ENCODE data around the gene MUC21. TPM values are rescaled to one million over a fixed set of nuclear protein-coding genes. Genes with fewer than 3 reads are reported as not detected.

Gene MUC21
- total RNA-seq (not detected), polyA plus RNA-seq (under 1 TPM; 0.20 to 0.75 TPM)
- long read RNA-seq, donor 1 = 0 reads
- long read RNA-seq, donor 2, partial matches to known transcripts = 0 of 1 reads
- long read RNA-seq, donor 2, other reads (novel, unspliced or antisense) = 0 of 1 reads

- Histone ChIP-seq H3K36me3 (ENCODE audit: control insufficient read depth in 1 of 2, insufficient read depth in 2 of 2, low read length in 1 of 2) (no peaks in the 10 kb centered on the region), H3K27me3 (ENCODE audit: control insufficient read depth in 1 of 2, insufficient read depth in 2 of 2, low read length in 1 of 2) (no peaks in the 10 kb centered on the region), H3K9me3 (ENCODE audit: control insufficient read depth, low read length) (no peaks in the 10 kb centered on the region), H3K27ac (ENCODE audit: low read depth in 1 of 2, low read length in 2 of 2) (no peak within 1 kb of the TSS), H3K4me1 (ENCODE audit: control insufficient read depth in 1 of 2, insufficient read depth in 2 of 2, low read length in 2 of 2) (no peaks in the 10 kb centered on the region), H3K4me3 (ENCODE audit: low read length in 2 of 2) (no peak within 1 kb of the TSS)
- 88 to 89% methylated on average over 6 of the region's 6 CpGs for WGBS, 2 donors
- ATAC-seq (ENCODE audit: low FRiP score) (no peak), DNase-seq (no peak)
- intact Hi-C loops (cut with DNase I) = no loop called here
These were observed at the start of gene MUC21 for GRCh38 chr6:30983439-30983838. Gene MUC21 (plus strand): TSS chr6:30983718. CDS start chr6:30983959, 241 bp downstream.

- intact Hi-C loops (cut with DNase I) = loop anchor here in 1 of 2 donors (5.0 kb wide), 1 partner anchor 122 kb away; no protein-coding TSS in a partner anchor
- no peak for ATAC-seq (ENCODE audit: low FRiP score)
- H3K4me1 ChIP-seq (ENCODE audit: control insufficient read depth in 1 of 2, insufficient read depth in 2 of 2, low read length in 2 of 2) = no peaks in the 10 kb centered on the region
- no peak overlapping the region for H3K4me3 ChIP-seq (ENCODE audit: low read length in 2 of 2)
- 31 to 32% methylated on average over 3 of the region's 3 CpGs for WGBS, 2 donors
- no peaks in the 10 kb centered on the region for H3K9me3 ChIP-seq (ENCODE audit: control insufficient read depth, low read length)
- DNase-seq = no peak
- no peak overlapping the region for H3K27ac ChIP-seq (ENCODE audit: low read depth in 1 of 2, low read length in 2 of 2)
- H3K36me3 ChIP-seq (ENCODE audit: control insufficient read depth in 1 of 2, insufficient read depth in 2 of 2, low read length in 1 of 2) = no peaks in the 10 kb centered on the region
- H3K27me3 ChIP-seq (ENCODE audit: control insufficient read depth in 1 of 2, insufficient read depth in 2 of 2, low read length in 1 of 2) = no peaks in the 10 kb centered on the region
These were observed 48.5 kb upstream of the MUC21 start for GRCh38 chr6:30935018-30935417.

GRCh38 chr6:30937265-30937664, 46.3 kb upstream of the MUC21 start:
- Histone ChIP-seq H3K36me3 (ENCODE audit: control insufficient read depth in 1 of 2, insufficient read depth in 2 of 2, low read length in 1 of 2) (no peaks in the 10 kb centered on the region), H3K4me3 (ENCODE audit: low read length in 2 of 2) (no peak overlapping the region), H3K9me3 (ENCODE audit: control insufficient read depth, low read length) (no peaks in the 10 kb centered on the region), H3K27ac (ENCODE audit: low read depth in 1 of 2, low read length in 2 of 2) (no peak overlapping the region), H3K4me1 (ENCODE audit: control insufficient read depth in 1 of 2, insufficient read depth in 2 of 2, low read length in 2 of 2) (no peaks in the 10 kb centered on the region), H3K27me3 (ENCODE audit: control insufficient read depth in 1 of 2, insufficient read depth in 2 of 2, low read length in 1 of 2) (no peaks in the 10 kb centered on the region)
- intact Hi-C loops (cut with DNase I) = loop anchor here in 1 of 2 donors (5.0 kb wide), 1 partner anchor 120 kb away; no protein-coding TSS in a partner anchor
- no peak for ATAC-seq (ENCODE audit: low FRiP score)
- 50 to 64% methylated on average over 6 of the region's 6 CpGs for WGBS, 2 donors
- no peak for DNase-seq

GRCh38 chr6:30938730-30939129, 44.8 kb upstream of the MUC21 start:
- intact Hi-C loops (cut with DNase I) = loop anchor here in 1 of 2 donors (5.0 kb wide), 1 partner anchor 119 kb away; no protein-coding TSS in a partner anchor
- ATAC-seq (ENCODE audit: low FRiP score) = no peak
- H3K27me3 ChIP-seq (ENCODE audit: control insufficient read depth in 1 of 2, insufficient read depth in 2 of 2, low read length in 1 of 2) = no peaks in the 10 kb centered on the region

GRCh38 chr6:30939473-30939872, 44.0 kb upstream of the MUC21 start:
- H3K9me3 ChIP-seq (ENCODE audit: control insufficient read depth, low read length) = no peaks in the 10 kb centered on the region
- WGBS, 2 donors = 51 to 54% methylated on average over 3 of the region's 3 CpGs
- no peaks in the 10 kb centered on the region for H3K36me3 ChIP-seq (ENCODE audit: control insufficient read depth in 1 of 2, insufficient read depth in 2 of 2, low read length in 1 of 2)
- no peak overlapping the region for H3K4me3 ChIP-seq (ENCODE audit: low read length in 2 of 2)
- intact Hi-C loops (cut with DNase I) = loop anchor here in 1 of 2 donors (5.0 kb wide), 1 partner anchor 118 kb away; no protein-coding TSS in a partner anchor
- H3K27me3 ChIP-seq (ENCODE audit: control insufficient read depth in 1 of 2, insufficient read depth in 2 of 2, low read length in 1 of 2) = no peaks in the 10 kb centered on the region
- no peaks in the 10 kb centered on the region for H3K4me1 ChIP-seq (ENCODE audit: control insufficient read depth in 1 of 2, insufficient read depth in 2 of 2, low read length in 2 of 2)
- DNase-seq (no peak), ATAC-seq (ENCODE audit: low FRiP score) (no peak)
- H3K27ac ChIP-seq (ENCODE audit: low read depth in 1 of 2, low read length in 2 of 2) = no peak overlapping the region

More at GRCh38 chr6:30938730-30939129, 44.8 kb upstream of the MUC21 start:
- DNase-seq = no peak
- H3K4me3 ChIP-seq (ENCODE audit: low read length in 2 of 2) = no peak overlapping the region
- H3K4me1 ChIP-seq (ENCODE audit: control insufficient read depth in 1 of 2, insufficient read depth in 2 of 2, low read length in 2 of 2) = no peaks in the 10 kb centered on the region
- no peak overlapping the region for H3K27ac ChIP-seq (ENCODE audit: low read depth in 1 of 2, low read length in 2 of 2)
- H3K36me3 ChIP-seq (ENCODE audit: control insufficient read depth in 1 of 2, insufficient read depth in 2 of 2, low read length in 1 of 2) = no peaks in the 10 kb centered on the region
- WGBS, 2 donors = 73 to 80% methylated on average over 4 of the region's 4 CpGs
- H3K9me3 ChIP-seq (ENCODE audit: control insufficient read depth, low read length) = no peaks in the 10 kb centered on the region

GRCh38 chr6:30940361-30940986, 43.0 kb upstream of the MUC21 start, which contains the start of gene MUCL3:
Gene MUCL3 (plus strand): TSS chr6:30940973. CDS start chr6:30941000, 27 bp downstream.
- no peaks in the 10 kb centered on the region for H3K9me3 ChIP-seq (ENCODE audit: control insufficient read depth, low read length)
- intact Hi-C loops (cut with DNase I) = no loop called here
- no peak within 1 kb of the TSS for H3K4me3 ChIP-seq (ENCODE audit: low read length in 2 of 2)
- 75 to 77% methylated on average over 15 to 16 of the region's 16 CpGs for WGBS, 2 donors
- no peaks in the 10 kb centered on the region for H3K27me3 ChIP-seq (ENCODE audit: control insufficient read depth in 1 of 2, insufficient read depth in 2 of 2, low read length in 1 of 2)
- DNase-seq (no peak), ATAC-seq (ENCODE audit: low FRiP score) (no peak)
- no peaks in the 10 kb centered on the region for H3K4me1 ChIP-seq (ENCODE audit: control insufficient read depth in 1 of 2, insufficient read depth in 2 of 2, low read length in 2 of 2)
- H3K27ac ChIP-seq (ENCODE audit: low read depth in 1 of 2, low read length in 2 of 2) = no peak within 1 kb of the TSS
- no peaks in the 10 kb centered on the region for H3K36me3 ChIP-seq (ENCODE audit: control insufficient read depth in 1 of 2, insufficient read depth in 2 of 2, low read length in 1 of 2)

GRCh38 chr6:30942338-30943060, 41.0 kb upstream of the MUC21 start:
- no peaks in the 10 kb centered on the region for H3K4me1 ChIP-seq (ENCODE audit: control insufficient read depth in 1 of 2, insufficient read depth in 2 of 2, low read length in 2 of 2)
- ATAC-seq (ENCODE audit: low FRiP score) = peak; percentile 53
- 17 to 18% methylated on average over 15 of the region's 15 CpGs for WGBS, 2 donors

GRCh38 chr6:30944051-30944450, 39.5 kb upstream of the MUC21 start:
- intact Hi-C loops (cut with DNase I) = no loop called here
- ATAC-seq (ENCODE audit: low FRiP score) = no peak
- H3K4me3 ChIP-seq (ENCODE audit: low read length in 2 of 2) = no peak overlapping the region
- H3K27me3 ChIP-seq (ENCODE audit: control insufficient read depth in 1 of 2, insufficient read depth in 2 of 2, low read length in 1 of 2) = no peaks in the 10 kb centered on the region
- H3K9me3 ChIP-seq (ENCODE audit: control insufficient read depth, low read length) = no peaks in the 10 kb centered on the region
- no peak overlapping the region for H3K27ac ChIP-seq (ENCODE audit: low read depth in 1 of 2, low read length in 2 of 2)
- no peaks in the 10 kb centered on the region for H3K4me1 ChIP-seq (ENCODE audit: control insufficient read depth in 1 of 2, insufficient read depth in 2 of 2, low read length in 2 of 2)
- WGBS, 2 donors = 92 to 94% methylated on average over 4 of the region's 4 CpGs
- H3K36me3 ChIP-seq (ENCODE audit: control insufficient read depth in 1 of 2, insufficient read depth in 2 of 2, low read length in 1 of 2) = no peaks in the 10 kb centered on the region
- no peak for DNase-seq

More at GRCh38 chr6:30942338-30943060, 41.0 kb upstream of the MUC21 start:
- DNase-seq = peak; percentile 79 to 89
- H3K9me3 ChIP-seq (ENCODE audit: control insufficient read depth, low read length) = no peaks in the 10 kb centered on the region
- H3K4me3 ChIP-seq (ENCODE audit: low read length in 2 of 2) = no peak overlapping the region
- no peaks in the 10 kb centered on the region for H3K27me3 ChIP-seq (ENCODE audit: control insufficient read depth in 1 of 2, insufficient read depth in 2 of 2, low read length in 1 of 2)
- H3K27ac ChIP-seq (ENCODE audit: low read depth in 1 of 2, low read length in 2 of 2) = no peak overlapping the region
- no peaks in the 10 kb centered on the region for H3K36me3 ChIP-seq (ENCODE audit: control insufficient read depth in 1 of 2, insufficient read depth in 2 of 2, low read length in 1 of 2)
- intact Hi-C loops (cut with DNase I) = no loop called here
